Fibroblast of the aortic adventitia (primary cell): ENCODE measurements around the gene PKM. TPM values are rescaled to one million over a fixed set of nuclear protein-coding genes. Genes with fewer than 3 reads are reported as not detected.

Source experiments
- DNase-seq: peaks from one replicate; pipeline ENCODE4 v3.0.0-alpha.2; 2010; ENCODE audit warnings: low read depth
- H3K4me3 ChIP-seq: 2 replicates; pipeline ENCODE4 v1.5.1; 2011; ENCODE audit warnings: low read depth, mild to moderate bottlenecking, control low read depth, low read length, moderate library complexity
- CTCF ChIP-seq: IDR thresholded peaks from 2 replicates; pipeline ENCODE4 v1.5.1; 2011; ENCODE audit warnings: mild to moderate bottlenecking, low read length, control low read depth, inconsistent platforms; ENCODE audit not compliant: insufficient read depth
- total RNA-seq: library from RNA; depleted of rRNA; stranded (reverse); fragments of >200 nt; gene quantifications from 2 replicates; pipeline ENCODE4 v1.2.3, GENCODE V29; 2012; ENCODE audit warnings: low replicate concordance

Gene PKM
- total RNA-seq, 1 donor = 1,845 TPM

- TF ChIP-seq CTCF = no peak
- DNase-seq = peak; percentile 26
- peak overlapping the region; percentile 83 for H3K4me3 ChIP-seq
These were observed 40.9 kb upstream of the PKM start for GRCh38 chr15:72271895-72272212.

GRCh38 chr15:72271221-72271620 lies 40.2 kb upstream of the PKM start:
- DNase-seq = peak; percentile 5
- peak overlapping the region; percentile 83 for H3K4me3 ChIP-seq
- TF ChIP-seq CTCF = no peak

GRCh38 chr15:72269739-72270138 lies 38.7 kb upstream of the PKM start:
- no peak overlapping the region for H3K4me3 ChIP-seq
- TF ChIP-seq CTCF = no peak
- DNase-seq = no peak

DNA sequence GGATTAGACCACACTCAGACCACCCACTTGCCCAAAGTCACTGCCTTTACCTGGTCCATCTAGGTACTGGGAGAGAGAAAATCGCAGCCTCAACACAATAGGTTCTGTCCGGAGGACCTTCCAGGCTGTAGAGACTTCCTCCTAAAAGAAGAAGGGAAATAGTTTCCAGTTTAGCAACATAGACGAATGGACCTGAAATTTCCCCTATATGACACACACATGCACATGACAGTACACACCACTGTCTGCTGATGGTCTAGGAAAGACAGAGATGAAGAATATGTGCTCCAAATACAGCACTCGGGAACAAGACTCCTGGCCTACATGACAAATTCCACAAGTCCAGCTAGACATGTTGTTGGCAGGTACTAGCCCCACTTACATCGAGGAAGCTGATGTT lies 34.0 kb upstream of the PKM start:
- no peak overlapping the region for H3K4me3 ChIP-seq
- TF ChIP-seq CTCF = no peak
- no peak for DNase-seq

DNA sequence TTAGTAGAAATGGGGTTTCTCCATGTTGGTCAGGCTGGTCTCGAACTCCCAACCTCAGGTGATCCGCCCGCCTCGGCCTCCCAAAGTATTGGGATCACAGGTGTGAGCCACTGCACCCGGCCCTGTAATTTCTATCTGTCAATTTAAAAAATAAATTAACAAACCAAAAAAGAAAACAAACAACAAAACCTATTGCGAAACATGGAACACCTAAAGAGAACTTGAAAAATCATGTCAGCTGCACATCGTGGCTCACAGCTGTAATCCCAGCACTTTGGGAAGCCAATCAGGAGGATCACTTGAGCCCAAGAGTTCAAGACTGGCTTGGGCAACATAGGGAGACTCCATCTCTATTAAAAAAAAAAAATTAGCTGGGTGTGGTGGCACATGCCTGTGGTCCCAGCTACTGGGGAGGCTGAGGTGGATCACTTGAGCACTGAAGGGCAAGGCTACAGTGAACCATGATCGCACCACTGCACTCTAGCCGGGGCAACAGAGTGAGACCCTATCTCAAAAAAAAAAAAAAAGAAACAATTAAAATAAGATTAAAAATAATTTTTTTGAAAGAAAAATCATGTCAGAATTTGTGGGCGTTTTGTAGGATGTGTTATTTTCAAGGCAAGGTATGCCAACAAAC lies 21.8 kb upstream of the PKM start:
- no peak overlapping the region for H3K4me3 ChIP-seq
- DNase-seq = no peak
- TF ChIP-seq CTCF = no peak

DNA sequence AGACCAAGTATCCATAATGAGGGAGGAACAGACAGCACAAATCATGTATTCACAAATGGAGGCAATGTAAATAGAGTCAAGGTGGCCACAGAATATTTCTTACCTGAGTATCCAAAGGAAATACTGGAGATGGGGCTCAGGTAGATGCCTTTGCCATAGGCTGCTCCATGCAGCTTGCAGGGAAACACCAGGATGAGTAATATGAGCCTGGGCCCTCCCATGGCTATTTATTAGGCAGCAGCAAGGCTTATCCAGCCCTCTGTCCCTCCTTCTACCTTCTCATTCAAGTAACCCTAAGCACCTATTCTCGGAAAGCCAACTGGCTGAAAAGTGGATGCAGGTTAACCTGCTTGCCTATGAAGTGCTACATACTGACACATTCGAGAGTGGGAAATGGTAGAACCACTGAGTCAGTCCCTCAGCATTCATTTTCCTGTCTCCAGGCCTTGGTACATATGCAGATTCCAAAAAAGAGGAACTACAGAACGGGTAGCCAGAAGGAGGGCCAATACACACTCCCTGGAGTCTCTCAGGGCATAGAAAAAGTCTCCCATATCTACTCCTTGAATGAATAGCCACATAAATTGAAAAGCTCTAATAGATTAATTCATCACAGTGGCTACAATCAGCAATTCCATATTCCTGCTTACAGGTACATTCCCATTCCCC lies 18.3 kb upstream of the PKM start:
- no peak for TF ChIP-seq CTCF
- H3K4me3 ChIP-seq = no peak overlapping the region
- DNase-seq = no peak

- H3K4me3 ChIP-seq = no peak overlapping the region
- no peak for DNase-seq
- no peak for TF ChIP-seq CTCF
These were observed 17.5 kb upstream of the PKM start for GRCh38 chr15:72248514-72248913.
